Stimulated activated CD4-positive, alpha-beta T cell treated with anti-CD3 and anti-CD28 coated beads, Interleukin-15, amount 100 ng/mL, for 1 hour (primary cell): ENCODE results near the gene GNAO1.

ENCODE experiments used
- DNase-seq, 2 donors: peaks; one replicate each; pipeline ENCODE4 v3.0.0-alpha.2; 2020; ENCODE audit warnings: low read depth in 1 of 2, low spot score in 1 of 2

The GNAO1 gene

DNA sequence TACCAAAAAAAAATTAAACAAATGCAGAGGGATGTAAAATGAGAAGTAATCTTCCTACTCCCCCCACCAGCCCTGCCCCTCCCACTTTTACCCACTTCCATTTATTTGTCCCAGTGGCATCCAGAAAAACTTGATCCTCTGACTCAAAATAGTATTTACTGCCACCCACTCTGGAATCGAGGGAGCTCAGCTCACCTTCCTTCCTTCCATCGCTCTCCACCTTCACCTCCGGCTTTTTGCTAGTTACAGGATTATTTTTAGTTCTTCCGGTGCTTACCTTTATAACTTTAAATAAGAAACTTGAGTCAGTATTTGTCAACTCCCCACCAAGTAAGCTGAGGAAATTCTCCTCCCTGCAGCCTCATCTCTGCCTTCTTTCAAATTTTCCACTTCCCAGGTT is 139.2 kb downstream of the GNAO1 start:
- no peak for DNase-seq

DNA sequence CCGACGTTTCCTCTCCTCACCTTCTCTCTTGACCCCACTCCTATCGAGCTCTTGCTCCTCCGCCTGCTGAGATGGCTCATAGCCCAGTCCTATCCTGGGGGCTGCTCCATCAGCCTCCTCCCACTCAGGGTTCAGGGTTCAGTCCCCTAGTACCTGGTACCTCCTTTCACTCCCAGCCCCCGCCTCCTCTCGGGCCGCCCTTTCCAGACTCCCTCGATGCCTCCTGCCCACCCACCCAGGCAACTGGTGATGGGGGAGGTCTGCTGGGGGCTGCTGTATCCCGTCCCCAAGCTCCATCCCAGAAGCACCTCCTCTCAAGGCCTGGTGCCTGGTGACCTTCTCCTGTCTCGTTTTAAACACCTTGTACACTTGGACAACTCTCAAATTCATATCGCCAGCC is 140.1 kb downstream of the GNAO1 start:
- no peak for DNase-seq

DNA sequence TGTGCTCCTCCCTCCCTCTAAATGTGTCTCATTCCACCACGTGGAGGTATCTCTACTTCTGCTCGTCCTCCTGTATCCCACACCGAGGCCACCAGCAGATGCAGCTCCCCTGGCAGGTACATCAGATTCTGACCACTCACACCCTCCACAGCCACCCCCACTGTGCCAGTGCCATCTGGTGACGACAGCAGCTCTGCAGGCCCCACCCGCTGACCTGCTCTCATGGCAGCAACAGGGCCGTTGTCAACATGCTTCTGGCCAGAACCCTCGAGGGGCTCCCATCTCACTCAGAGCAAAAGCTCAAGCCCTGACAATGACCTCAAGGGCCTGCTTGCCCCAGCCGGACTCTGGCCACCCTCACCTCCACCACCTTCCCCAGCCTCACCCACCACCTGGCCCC is 140.6 kb downstream of the GNAO1 start:
- DNase-seq, result no peak

DNA sequence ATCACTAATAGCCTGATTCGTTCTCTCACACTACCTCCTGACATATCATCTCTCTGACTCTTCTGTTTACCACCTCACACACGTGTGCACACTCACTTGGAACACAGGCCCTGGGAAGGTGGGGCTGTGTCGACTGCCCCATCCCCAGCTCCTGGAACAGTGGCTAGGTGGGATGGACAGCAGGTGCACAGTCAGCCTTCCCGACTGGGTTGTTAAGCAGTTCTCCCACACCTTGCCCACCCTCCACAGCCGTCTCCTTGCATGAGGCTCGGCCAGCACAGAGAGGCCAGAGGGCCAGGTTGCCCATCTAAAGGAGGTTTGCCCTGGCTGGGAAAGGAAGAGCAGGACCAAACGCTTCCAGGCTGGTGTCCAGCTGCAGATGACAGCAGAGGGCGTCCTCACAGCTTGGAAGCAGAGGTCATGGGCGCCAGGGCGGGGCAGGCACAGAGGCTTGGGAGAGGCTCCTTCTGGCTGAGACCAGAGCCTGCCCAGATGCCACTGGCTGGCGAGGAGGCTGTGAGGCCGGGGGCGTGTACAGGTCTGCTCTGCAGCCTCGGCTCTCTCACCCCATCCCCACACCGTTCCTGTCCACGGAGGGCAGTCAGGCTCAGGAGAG is 141.3 kb downstream of the GNAO1 start:
- no peak for DNase-seq

DNA sequence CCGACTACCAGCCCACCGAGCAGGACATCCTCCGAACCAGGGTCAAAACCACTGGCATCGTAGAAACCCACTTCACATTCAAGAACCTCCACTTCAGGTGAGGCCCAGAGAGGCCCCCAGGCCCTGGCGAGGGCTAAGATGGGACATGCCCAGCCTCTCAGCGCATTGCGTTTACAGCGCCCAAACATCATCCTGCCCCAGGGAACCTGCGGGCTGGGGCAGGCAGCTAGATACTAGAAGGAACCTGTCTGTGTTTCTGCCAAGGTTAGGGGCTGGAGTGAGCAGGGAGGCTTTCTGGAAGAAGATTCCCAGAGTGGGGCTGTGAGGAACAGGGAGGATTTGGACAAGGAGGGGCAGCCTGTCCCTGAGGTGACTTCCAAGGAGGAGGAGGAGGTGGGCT is 143.5 kb downstream of the GNAO1 start:
- DNase-seq, result no peak

DNA sequence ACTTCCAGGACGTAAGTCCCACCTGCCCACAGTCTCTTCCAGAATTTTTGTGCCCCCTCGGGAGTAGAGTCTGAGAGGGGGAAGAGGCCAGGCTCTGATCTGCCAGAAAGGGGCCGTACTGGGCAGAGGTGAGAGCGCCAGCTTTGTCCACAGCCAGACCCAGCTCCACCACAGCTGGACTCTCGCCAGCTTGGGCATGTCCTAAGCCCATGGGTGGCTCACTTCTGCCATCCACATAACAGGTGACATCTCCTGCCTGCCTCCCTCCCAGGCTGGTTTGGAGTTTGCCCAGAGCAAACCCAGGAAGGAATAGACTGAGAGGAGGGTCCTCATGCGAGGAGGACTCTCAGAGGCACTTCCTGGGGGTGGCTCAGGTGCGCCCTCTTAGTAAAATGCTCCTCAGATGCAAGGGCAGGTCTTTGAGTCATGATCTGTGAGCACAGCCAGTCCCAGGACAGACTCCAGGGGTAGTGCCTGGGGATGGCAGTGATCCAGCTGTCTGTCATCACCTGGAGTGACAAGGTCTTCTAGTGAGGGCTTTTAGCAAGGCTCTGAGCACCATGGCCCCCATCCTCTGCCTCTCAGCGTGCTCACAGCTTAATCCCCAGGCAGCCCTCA is 144.9 kb downstream of the GNAO1 start:
- no peak for DNase-seq

DNA sequence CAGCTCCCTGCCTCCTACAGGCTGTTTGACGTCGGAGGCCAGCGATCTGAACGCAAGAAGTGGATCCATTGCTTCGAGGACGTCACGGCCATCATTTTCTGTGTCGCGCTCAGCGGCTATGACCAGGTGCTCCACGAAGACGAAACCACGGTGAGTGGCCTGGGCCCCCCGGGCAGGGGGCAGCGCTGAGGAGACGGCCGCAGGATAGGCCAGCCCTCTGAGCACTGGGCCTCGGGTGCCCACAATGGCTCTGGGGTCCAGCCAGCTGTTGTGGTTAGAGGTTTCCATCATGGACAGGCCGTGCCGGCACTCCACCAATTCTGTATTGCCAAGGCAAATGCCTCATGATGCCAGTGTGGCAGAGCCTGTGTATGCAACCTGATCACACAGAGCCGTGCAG is 145.4 kb downstream of the GNAO1 start:
- no peak for DNase-seq

DNA sequence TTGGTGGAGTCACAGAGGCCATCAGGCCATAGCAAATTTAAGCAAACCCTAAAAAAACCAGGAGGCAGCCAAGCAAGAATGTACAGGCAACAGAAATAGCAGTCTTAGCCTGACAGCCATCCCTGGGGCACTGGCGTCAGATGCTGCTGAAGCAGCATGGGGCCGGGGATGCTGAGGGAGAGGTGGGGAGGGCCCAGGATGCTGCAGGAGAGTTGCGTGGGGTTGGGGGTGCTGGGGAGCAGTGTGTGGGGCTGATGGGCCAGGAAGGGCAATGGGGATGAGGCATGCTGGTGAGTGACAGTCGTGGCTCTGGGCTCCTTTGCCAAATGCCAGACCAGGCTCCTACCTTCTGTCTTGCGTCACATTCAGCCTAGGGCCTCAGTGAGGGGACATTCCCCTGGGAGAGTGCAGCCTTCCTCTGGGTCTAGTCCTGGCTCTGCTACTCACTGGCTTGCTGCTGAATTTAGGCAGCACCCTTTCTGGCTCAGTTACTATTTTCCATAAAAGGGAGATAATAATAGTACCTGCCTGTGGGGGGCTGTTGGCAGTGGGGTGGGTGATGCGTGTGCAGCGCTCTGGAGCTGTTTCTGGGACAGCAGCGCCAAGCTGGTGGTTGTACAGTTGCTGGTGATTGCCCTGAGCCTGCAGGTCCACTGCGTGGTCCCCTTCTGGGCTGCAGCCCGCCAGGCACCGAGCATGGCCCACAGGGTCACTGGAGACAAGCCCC is 146.0 kb downstream of the GNAO1 start:
- DNase-seq, result no peak

DNA sequence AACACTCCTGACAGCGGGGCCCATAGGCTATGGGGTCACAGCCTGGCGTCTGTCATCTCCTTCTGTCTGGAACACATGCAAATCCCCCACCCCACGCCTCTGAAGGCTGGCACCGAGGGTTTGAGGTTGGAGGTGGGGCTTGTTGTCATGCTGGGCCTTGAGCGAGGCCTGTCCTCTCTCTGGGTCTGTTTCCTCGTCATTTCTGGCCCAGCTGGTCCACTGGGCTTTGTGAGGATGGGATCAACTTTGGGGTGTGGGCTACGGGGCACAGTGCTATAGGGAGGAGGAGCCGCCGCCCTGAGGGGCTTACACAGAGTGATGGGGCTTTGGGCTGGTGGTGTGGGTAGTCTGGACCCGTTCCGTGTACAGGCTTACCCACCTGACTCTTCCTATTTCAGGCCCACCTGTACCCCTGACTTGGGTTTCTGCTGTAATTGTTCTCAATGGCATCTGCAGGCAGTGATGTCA is 146.6 kb downstream of the GNAO1 start:
- no peak for DNase-seq

DNA sequence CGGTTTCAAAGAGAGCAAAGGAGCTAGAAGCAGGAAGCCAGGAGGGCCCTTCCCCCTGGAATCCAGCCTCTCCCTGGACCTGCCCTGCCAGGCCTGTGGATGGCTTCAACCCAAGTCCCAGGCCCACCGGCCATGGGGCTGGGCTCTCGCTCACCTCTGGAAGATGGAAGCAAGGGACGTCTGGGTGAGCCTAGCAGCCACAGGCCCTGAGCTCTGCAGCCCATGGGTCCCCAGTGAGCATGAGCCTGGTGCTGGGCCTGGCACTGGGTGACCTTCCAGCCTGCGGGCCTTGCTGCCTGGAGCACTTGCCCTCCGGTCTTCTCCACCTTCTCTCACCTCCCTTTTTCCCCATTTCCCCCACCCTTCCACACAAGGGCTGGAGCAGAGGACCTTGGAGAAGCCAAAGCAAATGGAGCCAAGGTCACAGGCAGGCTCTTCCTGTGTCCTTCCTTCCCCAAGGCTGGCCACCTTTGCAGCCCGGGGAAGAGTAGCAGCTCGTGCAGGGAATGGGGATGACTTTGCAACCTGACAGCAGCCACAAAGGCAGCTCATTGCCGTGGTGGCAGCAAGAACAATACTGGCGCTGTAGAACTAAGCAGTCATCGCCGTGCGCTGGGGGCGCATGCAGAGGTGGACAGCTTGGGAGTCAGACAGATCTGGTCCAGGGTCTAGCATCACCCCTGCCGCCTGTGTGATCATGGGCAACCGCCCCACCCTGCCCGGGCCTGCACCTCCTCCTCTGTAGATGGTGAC is 147.5 kb downstream of the GNAO1 start:
- DNase-seq, result no peak

DNA sequence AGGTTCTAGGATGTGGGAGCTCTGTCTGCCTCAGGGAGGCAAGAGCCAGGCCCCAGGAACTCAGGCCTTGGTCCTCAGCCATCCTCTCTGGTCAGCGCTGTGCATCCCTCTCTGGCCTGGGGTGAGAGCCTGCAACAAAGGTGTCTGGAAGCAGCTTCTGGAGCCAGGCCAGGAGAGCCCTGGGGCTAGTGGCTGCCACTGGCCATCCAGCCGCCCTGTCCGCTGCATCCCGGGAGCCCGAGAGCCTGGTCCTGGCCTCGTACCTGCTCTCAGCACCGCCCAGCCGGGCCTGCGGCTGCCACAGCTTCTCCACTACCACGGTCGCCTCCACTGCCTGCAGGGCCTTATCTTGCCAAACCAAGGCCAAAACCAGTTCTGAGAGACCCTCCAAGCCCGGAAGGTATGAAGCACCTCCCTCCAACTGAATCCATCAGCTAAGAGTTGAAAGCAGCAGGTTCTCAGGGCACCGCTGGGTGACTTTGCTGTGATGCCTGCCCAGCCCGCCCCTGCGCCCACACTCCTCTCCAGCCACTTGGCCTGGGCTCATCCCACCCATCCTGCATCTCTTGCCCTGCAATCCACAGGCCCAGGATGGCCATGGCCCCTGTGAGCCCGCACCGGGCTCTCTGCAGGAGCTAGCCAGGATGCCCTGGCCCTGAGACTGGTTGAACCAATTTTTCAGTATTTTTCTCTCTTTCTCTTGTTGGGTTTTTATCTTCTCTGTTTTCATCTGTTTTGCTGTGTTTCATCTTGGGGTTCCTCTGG is 148.3 kb downstream of the GNAO1 start:
- DNase-seq, result no peak

DNA sequence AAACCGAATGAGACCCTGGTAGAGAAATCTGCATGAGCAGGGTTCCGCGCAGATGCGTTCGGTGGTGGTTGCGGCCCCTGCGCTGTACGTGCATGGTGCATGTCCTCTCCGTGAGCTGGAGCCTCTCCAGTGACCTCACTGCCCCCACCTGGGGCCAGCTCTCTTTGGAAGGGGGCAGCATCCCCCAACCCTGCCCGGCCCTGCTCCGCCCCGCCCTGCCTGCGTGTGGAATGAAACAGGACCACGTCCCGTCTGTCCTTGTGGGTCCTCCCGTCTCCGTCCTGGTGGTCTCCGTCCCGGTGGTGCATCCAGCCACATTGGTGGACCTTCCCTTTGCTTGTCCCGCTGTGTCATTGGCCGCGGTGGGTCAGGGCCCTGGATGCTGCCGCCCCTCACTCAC is 149.1 kb downstream of the GNAO1 start:
- no peak for DNase-seq

DNA sequence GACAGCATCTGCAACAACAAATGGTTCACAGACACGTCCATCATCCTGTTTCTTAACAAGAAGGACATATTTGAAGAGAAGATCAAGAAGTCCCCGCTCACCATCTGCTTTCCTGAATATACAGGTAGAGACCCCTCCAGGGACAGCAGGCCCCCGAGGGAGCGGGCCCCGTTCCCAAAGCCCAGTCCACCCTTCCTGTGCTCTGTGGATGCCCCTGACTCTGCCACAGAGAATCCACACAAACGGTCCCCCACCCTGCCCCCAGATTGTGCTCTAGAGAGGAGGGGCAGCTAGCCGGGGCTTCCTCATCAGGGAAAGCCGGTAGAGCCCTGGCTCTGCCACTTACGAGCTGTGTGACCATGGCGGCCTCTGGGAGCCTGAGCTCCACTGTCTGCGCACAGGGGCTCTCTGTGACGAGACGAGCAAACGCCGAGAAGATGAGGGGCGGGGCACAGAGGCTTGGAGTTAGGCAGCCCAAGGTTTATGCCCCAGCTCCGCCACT is 149.6 kb downstream of the GNAO1 start:
- DNase-seq, result no peak

DNA sequence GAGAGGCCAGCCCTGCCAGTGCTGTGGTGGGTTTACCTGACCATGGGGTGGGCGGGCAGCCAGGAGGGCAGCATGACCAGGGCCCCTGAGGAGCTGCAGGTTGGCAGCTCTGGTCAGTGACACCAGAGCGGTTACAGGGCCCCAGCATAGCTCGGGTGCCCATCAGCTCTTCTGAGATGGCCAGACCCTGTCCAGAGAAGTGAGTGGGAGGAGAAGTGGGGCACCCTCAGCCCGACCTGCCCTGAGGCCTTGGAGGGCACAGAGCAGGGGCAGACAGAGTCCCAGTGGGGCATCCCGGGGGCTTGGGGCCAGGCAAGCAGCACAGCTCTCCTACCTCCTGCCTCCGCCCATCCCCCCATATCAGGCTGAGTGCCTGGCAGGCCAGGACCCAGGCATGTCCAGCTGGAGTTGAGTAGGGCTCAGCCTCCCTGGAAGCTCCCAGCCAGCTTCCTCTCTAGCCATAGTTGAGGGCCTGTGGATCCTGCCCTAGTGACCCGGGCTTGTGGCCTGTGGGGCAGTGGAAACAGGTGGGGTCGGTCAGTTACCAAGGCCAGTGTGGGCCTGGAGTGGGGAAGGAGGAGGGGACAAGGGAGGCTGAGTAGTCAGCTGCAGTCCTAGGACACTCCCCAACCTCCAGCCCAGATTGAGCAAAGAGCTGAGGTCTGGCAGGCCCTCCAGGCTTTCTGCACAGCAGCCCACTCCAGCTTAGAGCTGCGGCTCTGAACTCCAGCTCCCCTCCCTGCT is 150.5 kb downstream of the GNAO1 start:
- no peak for DNase-seq

DNA sequence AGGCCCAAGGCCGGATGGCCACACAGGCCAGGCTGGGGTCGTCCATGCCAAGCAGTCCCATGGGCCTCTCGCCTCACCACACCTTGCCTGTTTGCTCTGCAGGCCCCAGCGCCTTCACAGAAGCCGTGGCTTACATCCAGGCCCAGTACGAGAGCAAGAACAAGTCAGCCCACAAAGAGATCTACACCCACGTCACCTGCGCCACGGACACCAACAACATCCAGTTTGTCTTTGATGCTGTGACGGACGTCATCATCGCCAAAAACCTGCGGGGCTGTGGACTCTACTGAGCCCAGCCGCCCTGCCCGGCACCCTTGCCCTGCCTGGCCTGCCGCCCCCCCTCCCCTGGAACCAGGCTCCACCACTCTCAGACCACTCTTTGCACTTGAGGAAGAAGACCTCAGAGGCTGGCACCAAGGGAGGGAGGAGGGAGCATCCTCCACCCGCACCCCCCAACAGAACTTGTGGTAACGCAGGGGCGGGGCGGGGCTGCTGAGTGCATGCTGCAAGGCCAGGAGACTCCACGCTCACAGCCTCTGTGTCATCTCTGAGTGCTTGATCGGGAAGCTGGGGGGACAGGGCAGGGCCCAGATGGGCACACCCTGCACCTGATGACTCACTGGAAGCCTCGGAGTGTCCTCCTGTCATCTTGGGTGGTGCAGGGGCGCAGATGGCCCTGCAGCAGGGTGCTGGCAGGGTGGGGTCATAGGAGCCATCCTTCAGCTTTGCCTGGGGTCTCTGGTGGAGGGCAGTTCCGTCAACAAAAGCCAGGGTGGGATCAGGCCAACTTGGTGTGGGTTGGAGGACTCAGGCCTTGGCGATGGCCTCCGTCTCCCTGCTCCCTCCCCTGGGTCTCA is 152.6 kb downstream of the GNAO1 start:
- no peak for DNase-seq

DNA sequence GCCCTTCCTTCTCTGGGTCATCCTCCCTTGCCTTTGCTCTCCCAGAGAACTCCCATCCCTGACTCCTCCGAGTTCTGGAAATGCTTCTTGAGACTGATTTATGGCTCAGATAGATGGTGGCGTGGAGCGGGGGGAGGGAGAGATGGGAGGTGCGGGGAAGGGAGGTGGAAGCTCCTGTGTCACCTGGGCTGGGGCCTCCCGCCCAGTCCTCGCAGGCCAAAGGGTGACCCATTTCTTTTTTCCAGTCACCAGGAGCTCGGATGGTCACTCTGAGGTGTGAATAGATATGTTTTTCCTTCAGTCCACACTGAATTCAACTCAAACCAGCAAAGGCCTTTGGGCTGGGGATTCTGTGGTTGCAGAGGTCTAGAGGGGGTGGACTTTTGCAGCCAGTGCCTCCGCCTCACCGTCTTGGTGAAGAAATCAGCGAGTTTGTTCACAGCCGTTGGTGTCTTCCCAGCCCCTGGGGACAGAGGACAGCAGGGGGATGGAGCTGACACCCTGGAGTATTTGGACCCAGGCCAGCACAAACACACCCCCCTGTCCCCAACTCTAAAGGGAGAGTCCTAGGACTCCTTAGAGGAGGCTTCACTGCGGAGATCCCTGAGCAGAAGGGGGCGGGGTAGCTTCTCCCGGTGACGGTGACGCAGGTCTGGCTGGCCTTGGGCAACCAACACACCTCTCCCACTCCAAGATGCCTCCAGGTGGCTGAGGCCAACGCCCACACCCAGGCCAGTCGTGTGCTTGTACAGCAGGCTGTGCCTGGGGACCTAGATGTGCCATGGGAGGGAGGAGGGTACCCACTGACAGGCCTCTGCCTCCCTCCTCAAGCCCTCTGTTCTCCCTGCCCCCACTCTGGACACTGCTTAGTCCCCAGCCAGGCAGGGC is 153.5 kb downstream of the GNAO1 start:
- DNase-seq, result no peak

DNA sequence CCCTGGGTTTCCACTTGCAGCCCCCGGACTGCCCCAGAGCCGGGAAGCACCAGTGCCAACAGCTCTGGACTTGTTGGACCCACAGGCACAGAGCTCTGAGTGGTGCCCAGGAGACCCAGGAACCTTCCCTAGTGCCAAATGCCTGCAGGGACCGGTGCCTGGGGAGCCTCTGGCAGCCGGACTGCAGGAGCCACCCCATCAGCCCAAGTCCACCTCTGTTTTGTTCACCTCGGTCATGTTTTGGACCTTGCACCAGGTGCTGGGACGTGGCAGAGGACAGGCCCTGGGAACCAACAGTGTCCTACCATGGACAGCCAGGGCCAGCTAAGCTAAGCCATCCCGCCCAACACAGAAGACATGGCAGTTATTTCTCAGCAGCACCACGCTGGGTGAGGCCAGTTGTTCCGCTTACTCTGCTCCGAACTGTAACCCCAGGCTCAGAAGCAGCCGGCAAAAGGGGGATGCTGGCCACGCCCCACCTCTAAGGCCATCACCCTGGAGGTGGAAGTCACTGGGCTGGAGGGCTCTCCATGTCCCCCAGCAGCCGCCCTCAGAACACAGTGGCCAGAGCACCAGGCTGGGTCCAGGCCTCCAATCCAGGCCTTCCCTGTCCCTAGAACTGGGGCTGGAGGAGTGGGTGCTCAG is 154.2 kb downstream of the GNAO1 start:
- no peak for DNase-seq
